ENCODE results near the gene NR1I3. TPM values are rescaled to one million over a fixed set of nuclear protein-coding genes. Genes with fewer than 3 reads are reported as not detected.
A peak's percentile ranks its signal among the peaks of the same experiment; 100 is the strongest.

NR1I3 gene
- total and polyA plus RNA-seq, 2 of the 13 experiments (the other 11 are each of a cell fraction or from before 2014, with no cell fraction given): 0.62 to 0.95 TPM

DNA sequence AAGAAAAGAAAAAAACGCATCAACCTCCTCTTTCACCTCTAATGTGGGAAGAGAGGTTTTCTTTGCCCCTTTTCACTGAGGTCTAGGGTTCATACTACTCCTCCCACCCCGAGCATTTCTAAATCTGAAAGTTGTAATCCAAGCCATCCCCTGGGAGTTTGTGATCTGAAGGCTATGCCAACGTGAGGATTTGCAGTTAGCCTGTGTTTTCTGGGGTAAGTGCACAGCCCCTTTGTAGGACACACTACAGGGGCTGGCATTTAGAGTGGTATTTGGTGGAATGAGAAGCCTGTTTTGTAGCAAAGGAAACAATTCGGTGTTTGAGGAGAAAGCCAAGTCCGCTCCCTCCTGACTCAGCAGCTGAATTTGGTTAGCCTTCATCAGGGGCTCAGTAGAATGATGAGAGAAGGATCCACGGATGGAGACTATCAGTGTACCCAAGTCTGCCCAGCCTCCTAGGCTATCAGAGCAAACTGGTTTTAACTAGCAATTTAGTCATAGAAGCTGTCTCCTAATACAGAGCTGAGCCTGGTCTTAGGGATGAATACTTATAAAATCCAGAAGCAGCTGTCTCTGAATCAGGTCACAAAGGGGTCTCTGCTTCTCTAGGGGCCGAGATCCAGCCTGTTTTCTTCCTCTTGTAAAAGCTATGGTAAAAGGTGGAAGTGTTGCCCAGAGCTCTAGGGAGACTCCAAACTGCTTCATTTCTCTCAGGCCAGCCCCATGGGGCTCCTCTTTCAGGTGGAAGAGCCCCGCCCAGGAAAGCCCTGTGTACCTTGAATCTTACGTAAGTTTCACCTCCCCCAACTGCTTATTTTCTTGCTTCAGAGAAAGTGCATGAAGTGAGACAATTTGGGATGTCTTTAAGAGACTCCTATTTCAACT lies 22.6 kb upstream of the NR1I3 start (continued):
- TF ChIP-seq, protein P1, sequence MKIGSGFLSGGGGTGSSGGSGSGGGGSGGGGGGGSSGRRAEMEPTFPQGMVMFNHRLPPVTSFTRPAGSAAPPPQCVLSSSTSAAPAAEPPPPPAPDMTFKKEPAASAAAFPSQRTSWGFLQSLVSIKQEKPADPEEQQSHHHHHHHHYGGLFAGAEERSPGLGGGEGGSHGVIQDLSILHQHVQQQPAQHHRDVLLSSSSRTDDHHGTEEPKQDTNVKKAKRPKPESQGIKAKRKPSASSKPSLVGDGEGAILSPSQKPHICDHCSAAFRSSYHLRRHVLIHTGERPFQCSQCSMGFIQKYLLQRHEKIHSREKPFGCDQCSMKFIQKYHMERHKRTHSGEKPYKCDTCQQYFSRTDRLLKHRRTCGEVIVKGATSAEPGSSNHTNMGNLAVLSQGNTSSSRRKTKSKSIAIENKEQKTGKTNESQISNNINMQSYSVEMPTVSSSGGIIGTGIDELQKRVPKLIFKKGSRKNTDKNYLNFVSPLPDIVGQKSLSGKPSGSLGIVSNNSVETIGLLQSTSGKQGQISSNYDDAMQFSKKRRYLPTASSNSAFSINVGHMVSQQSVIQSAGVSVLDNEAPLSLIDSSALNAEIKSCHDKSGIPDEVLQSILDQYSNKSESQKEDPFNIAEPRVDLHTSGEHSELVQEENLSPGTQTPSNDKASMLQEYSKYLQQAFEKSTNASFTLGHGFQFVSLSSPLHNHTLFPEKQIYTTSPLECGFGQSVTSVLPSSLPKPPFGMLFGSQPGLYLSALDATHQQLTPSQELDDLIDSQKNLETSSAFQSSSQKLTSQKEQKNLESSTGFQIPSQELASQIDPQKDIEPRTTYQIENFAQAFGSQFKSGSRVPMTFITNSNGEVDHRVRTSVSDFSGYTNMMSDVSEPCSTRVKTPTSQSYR (CRISPR knock-in tag; IDR thresholded peaks at IDR 0.05; ENCODE audit: borderline replicate concordance): peak; percentile 67; the same call in 1 of the 2 replicates
- TF ChIP-seq SIX1 (CRISPR knock-in tag; IDR thresholded peaks at IDR 0.05; ENCODE audit: borderline replicate concordance) (no peak), SAP130 (CRISPR knock-in tag; IDR thresholded peaks at IDR 0.05; ENCODE audit: low read depth) (no peak), ONECUT2 (CRISPR knock-in tag; IDR thresholded peaks at IDR 0.05) (no peak), SOX13 (IDR thresholded peaks at IDR 0.05) (no peak), SOX13 (CRISPR knock-in tag; conservative IDR thresholded peaks at IDR 0.05 in 1 of 2, IDR thresholded peaks at IDR 0.05 in 1 of 2) (no peak), HHEX (CRISPR knock-in tag; IDR thresholded peaks at IDR 0.05) (no peak), SP5 (CRISPR knock-in tag; IDR thresholded peaks at IDR 0.05; ENCODE audit: borderline replicate concordance, low read depth) (peak; percentile 61)
- TF ChIP-seq, protein P2, sequence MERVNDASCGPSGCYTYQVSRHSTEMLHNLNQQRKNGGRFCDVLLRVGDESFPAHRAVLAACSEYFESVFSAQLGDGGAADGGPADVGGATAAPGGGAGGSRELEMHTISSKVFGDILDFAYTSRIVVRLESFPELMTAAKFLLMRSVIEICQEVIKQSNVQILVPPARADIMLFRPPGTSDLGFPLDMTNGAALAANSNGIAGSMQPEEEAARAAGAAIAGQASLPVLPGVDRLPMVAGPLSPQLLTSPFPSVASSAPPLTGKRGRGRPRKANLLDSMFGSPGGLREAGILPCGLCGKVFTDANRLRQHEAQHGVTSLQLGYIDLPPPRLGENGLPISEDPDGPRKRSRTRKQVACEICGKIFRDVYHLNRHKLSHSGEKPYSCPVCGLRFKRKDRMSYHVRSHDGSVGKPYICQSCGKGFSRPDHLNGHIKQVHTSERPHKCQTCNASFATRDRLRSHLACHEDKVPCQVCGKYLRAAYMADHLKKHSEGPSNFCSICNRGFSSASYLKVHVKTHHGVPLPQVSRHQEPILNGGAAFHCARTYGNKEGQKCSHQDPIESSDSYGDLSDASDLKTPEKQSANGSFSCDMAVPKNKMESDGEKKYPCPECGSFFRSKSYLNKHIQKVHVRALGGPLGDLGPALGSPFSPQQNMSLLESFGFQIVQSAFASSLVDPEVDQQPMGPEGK (CRISPR knock-in tag; IDR thresholded peaks at IDR 0.05): peak; percentile 33; the same call in 1 of the 2 replicates
- TF ChIP-seq, protein P3, sequence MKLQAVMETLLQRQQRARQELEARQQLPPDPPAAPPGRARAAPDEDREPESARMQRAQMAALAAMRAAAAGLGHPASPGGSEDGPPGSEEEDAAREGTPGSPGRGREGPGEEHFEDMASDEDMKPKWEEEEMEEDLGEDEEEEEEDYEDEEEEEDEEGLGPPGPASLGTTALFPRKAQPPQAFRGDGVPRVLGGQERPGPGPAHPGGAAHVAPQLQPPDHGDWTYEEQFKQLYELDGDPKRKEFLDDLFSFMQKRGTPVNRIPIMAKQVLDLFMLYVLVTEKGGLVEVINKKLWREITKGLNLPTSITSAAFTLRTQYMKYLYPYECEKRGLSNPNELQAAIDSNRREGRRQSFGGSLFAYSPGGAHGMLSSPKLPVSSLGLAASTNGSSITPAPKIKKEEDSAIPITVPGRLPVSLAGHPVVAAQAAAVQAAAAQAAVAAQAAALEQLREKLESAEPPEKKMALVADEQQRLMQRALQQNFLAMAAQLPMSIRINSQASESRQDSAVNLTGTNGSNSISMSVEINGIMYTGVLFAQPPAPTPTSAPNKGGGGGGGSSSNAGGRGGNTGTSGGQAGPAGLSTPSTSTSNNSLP (IDR thresholded peaks at IDR 0.05; ENCODE audit: low read depth, low read length): no peak
- TF ChIP-seq, protein P4, sequence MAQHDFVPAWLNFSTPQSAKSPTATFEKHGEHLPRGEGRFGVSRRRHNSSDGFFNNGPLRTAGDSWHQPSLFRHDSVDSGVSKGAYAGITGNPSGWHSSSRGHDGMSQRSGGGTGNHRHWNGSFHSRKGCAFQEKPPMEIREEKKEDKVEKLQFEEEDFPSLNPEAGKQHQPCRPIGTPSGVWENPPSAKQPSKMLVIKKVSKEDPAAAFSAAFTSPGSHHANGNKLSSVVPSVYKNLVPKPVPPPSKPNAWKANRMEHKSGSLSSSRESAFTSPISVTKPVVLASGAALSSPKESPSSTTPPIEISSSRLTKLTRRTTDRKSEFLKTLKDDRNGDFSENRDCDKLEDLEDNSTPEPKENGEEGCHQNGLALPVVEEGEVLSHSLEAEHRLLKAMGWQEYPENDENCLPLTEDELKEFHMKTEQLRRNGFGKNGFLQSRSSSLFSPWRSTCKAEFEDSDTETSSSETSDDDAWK (CRISPR knock-in tag; IDR thresholded peaks at IDR 0.05): no peak
- TF ChIP-seq, protein P5, sequence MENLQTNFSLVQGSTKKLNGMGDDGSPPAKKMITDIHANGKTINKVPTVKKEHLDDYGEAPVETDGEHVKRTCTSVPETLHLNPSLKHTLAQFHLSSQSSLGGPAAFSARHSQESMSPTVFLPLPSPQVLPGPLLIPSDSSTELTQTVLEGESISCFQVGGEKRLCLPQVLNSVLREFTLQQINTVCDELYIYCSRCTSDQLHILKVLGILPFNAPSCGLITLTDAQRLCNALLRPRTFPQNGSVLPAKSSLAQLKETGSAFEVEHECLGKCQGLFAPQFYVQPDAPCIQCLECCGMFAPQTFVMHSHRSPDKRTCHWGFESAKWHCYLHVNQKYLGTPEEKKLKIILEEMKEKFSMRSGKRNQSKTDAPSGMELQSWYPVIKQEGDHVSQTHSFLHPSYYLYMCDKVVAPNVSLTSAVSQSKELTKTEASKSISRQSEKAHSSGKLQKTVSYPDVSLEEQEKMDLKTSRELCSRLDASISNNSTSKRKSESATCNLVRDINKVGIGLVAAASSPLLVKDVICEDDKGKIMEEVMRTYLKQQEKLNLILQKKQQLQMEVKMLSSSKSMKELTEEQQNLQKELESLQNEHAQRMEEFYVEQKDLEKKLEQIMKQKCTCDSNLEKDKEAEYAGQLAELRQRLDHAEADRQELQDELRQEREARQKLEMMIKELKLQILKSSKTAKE (CRISPR knock-in tag; IDR thresholded peaks at IDR 0.05; ENCODE audit: borderline replicate concordance): no peak
- TF ChIP-seq, protein P6, sequence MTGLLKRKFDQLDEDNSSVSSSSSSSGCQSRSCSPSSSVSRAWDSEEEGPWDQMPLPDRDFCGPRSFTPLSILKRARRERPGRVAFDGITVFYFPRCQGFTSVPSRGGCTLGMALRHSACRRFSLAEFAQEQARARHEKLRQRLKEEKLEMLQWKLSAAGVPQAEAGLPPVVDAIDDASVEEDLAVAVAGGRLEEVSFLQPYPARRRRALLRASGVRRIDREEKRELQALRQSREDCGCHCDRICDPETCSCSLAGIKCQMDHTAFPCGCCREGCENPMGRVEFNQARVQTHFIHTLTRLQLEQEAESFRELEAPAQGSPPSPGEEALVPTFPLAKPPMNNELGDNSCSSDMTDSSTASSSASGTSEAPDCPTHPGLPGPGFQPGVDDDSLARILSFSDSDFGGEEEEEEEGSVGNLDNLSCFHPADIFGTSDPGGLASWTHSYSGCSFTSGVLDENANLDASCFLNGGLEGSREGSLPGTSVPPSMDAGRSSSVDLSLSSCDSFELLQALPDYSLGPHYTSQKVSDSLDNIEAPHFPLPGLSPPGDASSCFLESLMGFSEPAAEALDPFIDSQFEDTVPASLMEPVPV (CRISPR knock-in tag; IDR thresholded peaks at IDR 0.05): no peak
- TF ChIP-seq, protein P7, sequence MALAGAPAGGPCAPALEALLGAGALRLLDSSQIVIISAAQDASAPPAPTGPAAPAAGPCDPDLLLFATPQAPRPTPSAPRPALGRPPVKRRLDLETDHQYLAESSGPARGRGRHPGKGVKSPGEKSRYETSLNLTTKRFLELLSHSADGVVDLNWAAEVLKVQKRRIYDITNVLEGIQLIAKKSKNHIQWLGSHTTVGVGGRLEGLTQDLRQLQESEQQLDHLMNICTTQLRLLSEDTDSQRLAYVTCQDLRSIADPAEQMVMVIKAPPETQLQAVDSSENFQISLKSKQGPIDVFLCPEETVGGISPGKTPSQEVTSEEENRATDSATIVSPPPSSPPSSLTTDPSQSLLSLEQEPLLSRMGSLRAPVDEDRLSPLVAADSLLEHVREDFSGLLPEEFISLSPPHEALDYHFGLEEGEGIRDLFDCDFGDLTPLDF (CRISPR knock-in tag; IDR thresholded peaks at IDR 0.05): no peak
